Natural killer cell (primary cell): ENCODE results near the gene PRKAG2. TPM values are rescaled to one million over a fixed set of nuclear protein-coding genes. Genes with fewer than 3 reads are reported as not detected.

ENCODE experiments used
- ATAC-seq, 3 donors: fragments of 150-1000 bp in 2 of 3; fragments of 200-7000 bp in 1 of 3; cut with Tn5 transposase; 1 replicate in 1 of 3; 2 replicates in 2 of 3; pipeline ENCODE4 v1.10.0; 2021; ENCODE audit warnings: mild to moderate bottlenecking in 2 of 3, moderate library complexity in 2 of 3
- DNase-seq, 2 donors: peaks; one replicate each; pipeline versions ENCODE4 v3.0.0 to v3.0.0-alpha.2; 2013 to 2021; ENCODE audit warnings: mixed read lengths in 1 of 2
- H3K27ac ChIP-seq: one replicate; pipeline ENCODE4 v1.5.1; 2013; ENCODE audit warnings: mild to moderate bottlenecking, low read length
- H3K27me3 ChIP-seq: one replicate; pipeline ENCODE4 v1.6.1; 2013; ENCODE audit warnings: low read length; ENCODE audit not compliant: control insufficient read depth, insufficient read depth
- H3K36me3 ChIP-seq: one replicate; pipeline ENCODE4 v1.6.1; 2013; ENCODE audit warnings: low read length; ENCODE audit not compliant: control insufficient read depth, insufficient read depth
- H3K4me1 ChIP-seq: one replicate; pipeline ENCODE4 v1.6.1; 2013; ENCODE audit warnings: low read length; ENCODE audit not compliant: control insufficient read depth, insufficient read depth
- H3K4me3 ChIP-seq: one replicate; pipeline ENCODE4 v1.5.1; 2013; ENCODE audit warnings: low read length
- H3K9me3 ChIP-seq: one replicate; pipeline ENCODE4 v1.6.1; 2013; ENCODE audit warnings: low read length; ENCODE audit not compliant: control insufficient read depth, insufficient read depth
- H3K27ac Mint-ChIP-seq, 2 donors: one replicate each; pipeline ENCODE4 v1.8.0; 2022; ENCODE audit warnings: mild to moderate bottlenecking in 2 of 2, mixed read lengths in 2 of 2, moderate library complexity in 1 of 2
- H3K27me3 Mint-ChIP-seq, 2 donors: one replicate each; pipeline ENCODE4 v1.8.0; 2022; ENCODE audit warnings: low read depth in 2 of 2, mixed read lengths in 2 of 2
- H3K36me3 Mint-ChIP-seq: one replicate; pipeline ENCODE4 v1.8.0; 2022; ENCODE audit warnings: mixed read lengths
- H3K4me1 Mint-ChIP-seq, 2 donors: one replicate each; pipeline ENCODE4 v1.8.0; 2022; ENCODE audit warnings: mixed read lengths in 2 of 2
- H3K4me3 Mint-ChIP-seq: one replicate; pipeline ENCODE4 v1.8.0; 2022; ENCODE audit warnings: mild to moderate bottlenecking, moderate library complexity, mixed read lengths
- H3K9me3 Mint-ChIP-seq, 2 donors: one replicate each; pipeline ENCODE4 v1.8.0; 2022; ENCODE audit warnings: mixed read lengths in 2 of 2
- WGBS: methylation state at CpG from one replicate; pipeline ENCODE4 v1.1.7; 2013; ENCODE audit warnings: missing lambda C conversion rate; ENCODE audit not compliant: insufficient coverage; 5-methylcytosine and 5-hydroxymethylcytosine counted together
- intact Hi-C: fragments of 100-400 bp; cut with micrococcal nuclease; formaldehyde crosslinking; loops from one replicate; pipeline ENCODE4 v1.14.2; 2022
- total RNA-seq, 4 donors: library from RNA; stranded (reverse); fragments of 120-200 nt in 1 of 4; gene quantifications; one replicate each; pipeline versions ENCODE4 v1.2.3 to v1.2.4, GENCODE V29; 2013 to 2022
- TF ChIP-seq, protein P1 (sequence below): fragments of 200-600 bp; IDR thresholded peaks from one replicate; pipeline ENCODE4 v1.8.0; 2022; ENCODE audit warnings: antibody characterized with exemption

The PRKAG2 gene
- total RNA-seq, 3 donors from 2014 or later (not counting 1 experiment from before 2014, with no cell fraction given) = 42.6 to 66.5 (median 64.4) TPM

DNA sequence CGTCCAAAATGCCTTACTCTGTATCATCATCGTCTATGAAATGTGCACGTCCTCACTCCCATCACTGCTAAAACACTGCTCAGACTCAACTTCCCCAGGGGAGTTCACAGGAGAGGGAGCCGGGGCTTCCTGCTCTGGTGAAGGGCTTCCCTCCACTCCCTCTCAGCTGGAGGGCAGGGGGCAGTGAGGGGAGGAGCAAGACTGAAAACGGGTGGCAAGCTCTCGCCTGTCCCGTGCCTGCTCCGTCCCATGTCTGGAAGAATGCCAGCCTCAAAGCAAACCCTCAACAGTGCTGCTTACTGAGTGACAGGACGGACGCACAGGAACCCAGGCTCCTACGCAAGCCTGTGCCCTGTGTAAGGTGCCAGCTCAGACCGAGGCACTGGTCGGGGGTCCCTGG is 25.1 kb downstream of the PRKAG2 start:
- peak overlapping the region; percentile 30 for H3K27ac ChIP-seq
- no peaks in the 10 kb centered on the region for H3K27me3 ChIP-seq
- Mint-ChIP-seq H3K4me1 (peaks cover 31 to 37% of the 10 kb centered on the region in 2 donors), H3K4me3 (peak overlapping the region; percentile 91), H3K36me3 (no peaks in the 10 kb centered on the region), H3K27ac (peak overlapping the region; percentile 82 to 84), H3K9me3 (no peaks in the 10 kb centered on the region), H3K27me3 (no peaks in the 10 kb centered on the region)
- peak overlapping the region; percentile 30 for H3K4me3 ChIP-seq
- no peaks in the 10 kb centered on the region for H3K9me3 ChIP-seq
- peak; percentile 25 to 44 (median 36) for ATAC-seq
- intact Hi-C loops = no loop called here
- 23% methylated on average over 12 of the region's 13 CpGs for WGBS
- DNase-seq = peak in 1 of 2 donors; percentile 23
- peaks cover 4% of the 10 kb centered on the region for H3K36me3 ChIP-seq
- H3K4me1 ChIP-seq = peaks cover 48% of the 10 kb centered on the region
- TF ChIP-seq, protein P1, sequence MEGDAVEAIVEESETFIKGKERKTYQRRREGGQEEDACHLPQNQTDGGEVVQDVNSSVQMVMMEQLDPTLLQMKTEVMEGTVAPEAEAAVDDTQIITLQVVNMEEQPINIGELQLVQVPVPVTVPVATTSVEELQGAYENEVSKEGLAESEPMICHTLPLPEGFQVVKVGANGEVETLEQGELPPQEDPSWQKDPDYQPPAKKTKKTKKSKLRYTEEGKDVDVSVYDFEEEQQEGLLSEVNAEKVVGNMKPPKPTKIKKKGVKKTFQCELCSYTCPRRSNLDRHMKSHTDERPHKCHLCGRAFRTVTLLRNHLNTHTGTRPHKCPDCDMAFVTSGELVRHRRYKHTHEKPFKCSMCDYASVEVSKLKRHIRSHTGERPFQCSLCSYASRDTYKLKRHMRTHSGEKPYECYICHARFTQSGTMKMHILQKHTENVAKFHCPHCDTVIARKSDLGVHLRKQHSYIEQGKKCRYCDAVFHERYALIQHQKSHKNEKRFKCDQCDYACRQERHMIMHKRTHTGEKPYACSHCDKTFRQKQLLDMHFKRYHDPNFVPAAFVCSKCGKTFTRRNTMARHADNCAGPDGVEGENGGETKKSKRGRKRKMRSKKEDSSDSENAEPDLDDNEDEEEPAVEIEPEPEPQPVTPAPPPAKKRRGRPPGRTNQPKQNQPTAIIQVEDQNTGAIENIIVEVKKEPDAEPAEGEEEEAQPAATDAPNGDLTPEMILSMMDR = no peak

DNA sequence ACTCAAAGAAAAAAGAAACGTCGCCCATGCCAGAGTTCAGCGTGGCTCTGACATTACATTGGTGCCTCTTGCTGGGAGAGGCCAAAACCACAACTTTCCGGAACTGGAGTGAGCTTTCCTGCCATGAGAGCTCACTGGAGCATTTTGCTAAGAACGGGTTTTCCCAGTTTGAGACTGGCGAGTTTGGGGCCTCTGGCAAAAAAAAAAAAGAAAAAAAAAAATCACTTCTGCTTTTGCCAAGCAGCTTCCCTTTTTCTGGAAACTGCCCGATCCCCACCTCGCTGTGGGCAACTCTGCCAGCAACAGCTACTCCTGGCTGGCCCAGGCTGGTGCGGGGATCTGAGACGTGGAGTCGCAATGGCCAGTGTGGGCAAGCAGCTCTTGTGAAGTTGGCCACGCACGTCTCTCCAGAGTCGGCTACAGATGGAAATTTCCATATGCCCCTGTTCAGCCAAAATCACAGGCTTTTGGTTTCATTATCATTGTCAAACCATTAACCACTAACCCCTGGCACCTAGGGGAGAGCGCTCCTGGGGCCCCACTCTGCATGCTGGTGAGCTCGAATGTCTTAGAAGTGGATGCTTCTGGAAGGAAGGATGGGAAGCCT is 25.7 kb downstream of the PRKAG2 start:
- intact Hi-C loops = no loop called here
- WGBS = 11% methylated on average over 14 of the region's 16 CpGs
- Histone ChIP-seq H3K36me3 (peaks cover 4% of the 10 kb centered on the region), H3K4me3 (peak overlapping the region; percentile 30), H3K4me1 (peaks cover 45% of the 10 kb centered on the region), H3K27ac (peak overlapping the region; percentile 30), H3K27me3 (no peaks in the 10 kb centered on the region), H3K9me3 (no peaks in the 10 kb centered on the region)
- TF ChIP-seq, protein P1 = no peak
- H3K27me3 Mint-ChIP-seq = no peaks in the 10 kb centered on the region
- no peaks in the 10 kb centered on the region for H3K36me3 Mint-ChIP-seq
- no peaks in the 10 kb centered on the region for H3K9me3 Mint-ChIP-seq
- peak overlapping the region; percentile 82 to 84 for H3K27ac Mint-ChIP-seq
- H3K4me3 Mint-ChIP-seq = peak overlapping the region; percentile 91
- peak; percentile 66 to 83 (median 79) for ATAC-seq
- DNase-seq = peak in 1 of 2 donors; percentile 23
- H3K4me1 Mint-ChIP-seq = peaks cover 31 to 32% of the 10 kb centered on the region in 2 donors

DNA sequence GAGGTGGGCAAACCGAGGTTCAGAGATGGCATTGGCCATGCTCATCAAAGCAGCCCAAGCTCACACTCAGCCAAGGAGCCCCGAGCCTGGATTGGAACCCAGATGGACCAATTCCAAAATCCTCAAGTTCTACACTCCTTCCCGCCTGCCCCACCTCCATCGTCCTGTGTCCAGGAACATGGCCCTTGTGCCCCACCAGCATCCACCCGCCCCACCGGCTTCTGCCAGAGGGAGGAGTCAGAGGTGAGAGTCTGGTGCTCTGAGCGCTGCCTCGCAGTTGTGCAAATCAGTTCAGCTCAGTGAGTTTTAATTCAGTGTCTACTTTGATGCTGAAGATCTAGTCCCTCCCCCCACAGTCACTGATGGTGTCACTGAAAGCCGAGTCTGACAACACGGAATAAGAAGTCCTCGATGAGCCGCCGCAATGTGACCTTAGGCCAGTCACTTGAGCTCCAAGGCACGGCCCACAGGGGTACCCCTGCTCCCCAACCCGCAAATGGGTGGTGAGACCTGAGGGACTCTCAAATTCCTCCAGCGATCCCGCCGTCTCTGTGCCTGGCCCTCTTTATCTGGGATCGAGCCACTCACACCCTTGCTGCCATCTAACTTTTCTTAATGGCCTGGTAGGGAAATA is 26.3 kb downstream of the PRKAG2 start:
- H3K27me3 Mint-ChIP-seq = no peaks in the 10 kb centered on the region
- H3K27ac Mint-ChIP-seq = peak overlapping the region; percentile 82 to 84
- no peaks in the 10 kb centered on the region for H3K27me3 ChIP-seq
- no peak for DNase-seq
- no peak overlapping the region for H3K4me3 ChIP-seq
- peaks cover 27 to 31% of the 10 kb centered on the region in 2 donors for H3K4me1 Mint-ChIP-seq
- peak overlapping the region; percentile 30 for H3K27ac ChIP-seq
- TF ChIP-seq, protein P1 = no peak
- H3K4me1 ChIP-seq = peaks cover 38% of the 10 kb centered on the region
- no peaks in the 10 kb centered on the region for H3K36me3 Mint-ChIP-seq
- peak overlapping the region; percentile 91 for H3K4me3 Mint-ChIP-seq
- H3K36me3 ChIP-seq = peaks cover 4% of the 10 kb centered on the region
- 75% methylated on average over 19 of the region's 19 CpGs for WGBS
- no peaks in the 10 kb centered on the region for H3K9me3 ChIP-seq
- intact Hi-C loops = no loop called here
- H3K9me3 Mint-ChIP-seq = no peaks in the 10 kb centered on the region
- ATAC-seq = no peak
